GM19099 (cell line): ENCODE data around the gene REEP3.

ENCODE experiments used
- POLR2A ChIP-seq: IDR thresholded peaks from 3 replicates; pipeline ENCODE4 v1.6.1; 2011; ENCODE audit warnings: low read depth; ENCODE audit not compliant: insufficient read length; ENCODE audit errors: extremely low read depth

REEP3 gene

DNA sequence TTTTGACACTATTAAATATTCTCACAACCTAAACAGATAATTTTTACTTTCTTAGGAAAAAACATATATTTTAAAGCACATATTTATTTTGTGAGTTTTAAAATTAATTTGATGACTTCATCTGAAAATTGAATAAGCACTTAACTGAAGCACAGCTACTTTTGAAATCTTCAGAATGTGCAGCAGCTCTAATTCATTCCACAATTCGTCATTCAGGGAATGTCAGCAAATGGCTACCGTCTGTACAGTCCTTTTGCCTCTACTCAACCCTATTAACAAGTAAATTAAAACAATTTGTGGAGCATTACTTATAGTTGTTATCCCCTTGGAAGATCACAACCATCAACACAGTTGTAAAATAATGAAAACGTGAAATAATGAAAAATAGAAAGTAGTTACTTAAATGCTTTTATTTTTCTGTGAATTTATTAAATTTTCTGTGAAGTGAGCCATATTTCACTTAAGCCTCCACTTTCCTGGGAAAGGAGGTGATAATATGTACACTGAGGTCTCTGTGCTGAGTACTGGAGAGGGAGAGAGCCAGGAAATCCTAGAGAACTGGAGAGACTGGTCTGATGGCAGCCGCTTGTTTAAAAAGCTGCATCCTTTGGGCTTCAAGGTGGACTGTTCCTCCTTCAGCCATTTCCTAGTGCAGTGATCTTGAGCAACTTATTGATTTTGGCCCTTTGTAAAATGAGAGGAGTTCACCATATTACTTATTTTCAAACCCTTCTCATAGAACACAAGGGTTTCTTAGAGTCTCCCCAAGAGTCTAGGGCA, 70.6 kb downstream of the REEP3 start:
- TF ChIP-seq POLR2A, result no peak

DNA sequence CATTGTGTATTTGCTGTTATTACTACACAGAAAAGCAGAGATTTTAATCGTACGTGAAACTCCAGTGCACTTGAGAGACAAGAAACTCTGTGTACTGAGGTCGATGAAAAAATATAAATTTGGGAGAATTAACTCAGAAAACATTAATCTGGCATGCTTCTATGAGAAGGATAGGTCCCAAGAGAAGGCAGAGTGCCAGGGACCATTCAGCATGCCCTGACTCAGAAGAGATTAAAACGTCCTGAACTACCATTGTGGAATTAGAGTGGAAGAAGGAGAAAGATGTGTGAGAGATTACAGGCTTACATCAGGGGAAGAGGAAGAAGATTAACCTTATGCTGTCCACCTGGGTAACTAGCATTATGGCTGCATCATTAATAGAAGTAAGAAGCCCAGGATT, 72.4 kb downstream of the REEP3 start:
- TF ChIP-seq POLR2A, result no peak

DNA sequence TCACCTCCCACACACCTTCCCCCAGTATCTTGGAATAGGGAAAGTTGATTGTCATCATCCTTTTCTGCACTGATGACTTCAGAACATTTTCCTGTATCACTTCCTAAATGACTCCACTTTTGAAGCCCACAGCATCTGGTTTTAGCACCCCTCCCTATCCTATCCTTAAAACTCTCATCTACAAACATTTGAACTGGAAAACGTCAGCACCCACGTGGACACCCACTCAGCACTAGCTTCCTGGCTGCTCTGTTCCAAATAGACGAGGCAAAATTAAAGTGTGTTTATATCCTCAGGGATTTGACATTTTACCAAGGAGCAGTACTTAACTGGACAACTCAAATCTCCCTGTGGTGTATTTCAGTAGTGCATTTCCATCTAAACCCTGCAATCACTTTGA, 73.9 kb downstream of the REEP3 start:
- no peak for TF ChIP-seq POLR2A

DNA sequence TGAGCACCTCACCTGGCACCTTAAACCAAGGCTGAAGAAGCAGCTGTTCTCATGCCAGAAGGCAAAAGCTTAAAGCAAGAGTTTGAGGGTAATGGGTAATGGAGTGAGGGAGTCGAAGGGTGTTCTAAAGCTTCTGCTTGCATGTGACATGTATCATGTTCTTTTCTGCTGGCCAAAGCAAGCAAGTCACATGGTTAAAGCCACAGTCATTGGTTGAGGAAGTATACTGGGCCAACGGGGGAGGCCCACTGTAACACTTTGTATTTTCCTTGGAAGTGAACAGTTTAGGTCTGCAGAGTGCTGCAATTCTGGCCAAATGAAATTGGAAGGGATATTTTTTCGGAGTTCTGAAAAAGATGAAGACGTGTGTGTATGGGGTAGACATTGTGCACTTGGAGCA, 75.7 kb downstream of the REEP3 start:
- TF ChIP-seq POLR2A, result no peak

DNA sequence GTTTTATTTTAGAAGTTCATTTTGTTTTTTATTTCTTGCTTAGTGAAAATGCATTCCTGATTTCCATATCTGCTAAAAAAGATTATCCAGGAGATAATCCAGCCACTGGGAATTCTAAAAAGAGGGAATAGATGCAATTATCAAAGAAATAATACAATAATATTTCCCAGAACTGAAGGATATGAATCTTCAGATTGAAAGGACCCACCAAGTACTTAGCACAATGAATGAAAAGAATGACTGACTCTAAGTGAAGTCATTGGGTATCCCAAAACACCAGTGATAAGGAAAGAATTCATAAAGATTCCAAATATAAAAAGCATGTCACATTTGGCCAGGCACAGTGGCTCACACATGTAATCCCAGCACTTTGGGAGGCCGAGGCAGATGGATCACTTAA, 79.3 kb downstream of the REEP3 start:
- no peak for TF ChIP-seq POLR2A

DNA sequence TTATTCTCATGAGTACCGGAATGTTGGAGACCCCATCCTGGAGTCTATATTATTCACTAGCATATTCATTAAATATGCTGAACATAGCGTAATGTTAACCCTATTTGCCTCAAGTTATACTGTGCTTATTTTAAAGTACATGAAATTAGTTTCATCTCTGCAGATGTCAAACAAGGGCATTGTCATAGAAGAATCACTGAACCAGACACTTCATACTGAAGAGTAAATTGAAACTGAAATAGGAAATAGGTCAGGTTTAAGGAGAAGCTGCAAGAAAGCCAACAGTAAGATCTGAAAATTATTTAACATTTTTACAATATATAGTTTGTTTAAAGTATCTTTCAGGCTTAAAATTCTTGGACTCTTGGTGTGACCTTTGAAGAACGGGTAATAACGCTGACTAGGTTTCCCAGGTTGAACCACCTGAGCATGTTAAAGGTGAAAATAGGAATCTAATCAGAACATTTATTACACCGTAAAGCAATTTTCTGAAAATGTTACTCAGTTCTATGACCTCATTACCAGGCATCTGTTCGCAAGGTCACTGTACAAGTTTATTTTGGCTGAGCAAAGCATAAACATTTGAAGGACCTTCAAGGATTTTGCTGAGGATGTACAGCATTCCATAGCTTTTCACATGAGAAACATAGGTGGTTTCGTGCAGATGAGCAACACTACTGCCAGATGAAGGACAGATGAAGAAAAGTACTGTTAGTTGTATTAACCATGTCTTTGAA, 82.7 kb downstream of the REEP3 start:
- TF ChIP-seq POLR2A, result no peak

DNA sequence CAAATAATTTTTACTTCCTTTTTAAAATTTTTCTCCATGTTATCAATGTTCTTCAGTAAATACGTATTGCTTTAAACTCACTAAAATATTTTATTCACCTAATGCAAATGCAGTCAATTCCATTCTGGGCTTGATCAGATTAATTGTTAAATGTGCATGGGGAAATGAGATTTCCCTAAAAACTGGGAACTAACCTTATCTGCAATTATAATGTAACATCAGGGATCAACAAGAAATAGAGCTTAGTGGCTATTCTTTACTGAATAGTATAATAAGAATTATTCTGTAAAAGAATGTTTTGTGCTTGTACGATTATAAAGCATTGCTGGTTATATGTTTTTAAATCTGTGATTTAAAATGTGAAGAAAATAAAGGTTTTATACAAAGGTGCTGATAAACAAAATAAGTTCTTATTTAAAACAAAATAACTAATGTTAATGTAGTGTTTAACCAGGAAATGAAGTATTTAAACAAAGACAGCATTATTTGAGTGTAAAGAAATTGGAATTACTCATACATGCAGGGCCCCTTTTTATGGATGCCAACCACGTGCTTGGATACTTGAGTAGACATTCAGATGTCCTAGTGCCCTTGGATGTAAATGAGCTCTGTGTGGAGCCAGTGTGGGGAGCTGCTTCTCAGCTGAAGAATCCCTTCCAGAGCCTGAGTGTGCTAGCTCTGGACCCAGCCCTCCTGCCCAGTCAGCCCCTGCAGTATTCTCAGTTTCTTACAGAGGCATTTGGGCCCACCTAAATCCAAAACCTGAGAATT, 84.2 kb downstream of the REEP3 start:
- no peak for TF ChIP-seq POLR2A

DNA sequence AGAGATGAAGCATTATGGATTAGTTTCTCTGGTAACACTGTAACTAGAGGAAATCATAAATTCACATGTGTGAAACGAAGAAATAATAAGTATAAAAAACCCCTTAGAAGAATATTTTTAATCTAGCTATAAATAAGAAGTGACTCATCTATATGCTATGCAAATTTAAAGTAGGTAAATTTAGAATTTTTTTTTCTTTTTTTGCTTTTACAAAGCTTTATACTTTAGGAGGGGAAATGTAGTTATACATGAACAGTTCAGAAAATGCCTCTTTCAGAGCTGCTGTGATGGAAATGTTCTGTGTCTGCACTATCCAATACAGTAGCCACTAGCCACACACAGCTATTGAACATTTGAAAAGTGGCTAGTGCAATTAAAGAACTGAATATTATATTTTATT, 87.3 kb downstream of the REEP3 start:
- no peak for TF ChIP-seq POLR2A

DNA sequence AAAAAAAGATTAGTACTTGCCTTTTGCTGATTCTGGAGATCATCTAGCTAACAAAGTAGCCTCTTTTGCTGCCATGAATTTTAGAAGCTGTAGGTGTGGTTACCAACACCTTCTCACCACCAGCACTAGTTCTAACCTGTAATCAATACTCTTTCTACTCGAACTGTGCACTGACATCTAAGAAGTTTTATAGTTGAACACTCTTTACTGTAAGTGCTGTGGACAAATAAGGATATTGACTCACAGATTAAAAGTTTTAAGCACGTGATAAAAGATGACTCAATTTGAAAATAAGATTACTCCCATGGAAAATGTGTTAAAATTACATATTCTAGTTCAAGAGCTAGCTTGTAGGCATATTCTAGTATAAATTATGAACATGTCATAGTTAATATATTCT, 89.9 kb downstream of the REEP3 start:
- TF ChIP-seq POLR2A, result no peak

DNA sequence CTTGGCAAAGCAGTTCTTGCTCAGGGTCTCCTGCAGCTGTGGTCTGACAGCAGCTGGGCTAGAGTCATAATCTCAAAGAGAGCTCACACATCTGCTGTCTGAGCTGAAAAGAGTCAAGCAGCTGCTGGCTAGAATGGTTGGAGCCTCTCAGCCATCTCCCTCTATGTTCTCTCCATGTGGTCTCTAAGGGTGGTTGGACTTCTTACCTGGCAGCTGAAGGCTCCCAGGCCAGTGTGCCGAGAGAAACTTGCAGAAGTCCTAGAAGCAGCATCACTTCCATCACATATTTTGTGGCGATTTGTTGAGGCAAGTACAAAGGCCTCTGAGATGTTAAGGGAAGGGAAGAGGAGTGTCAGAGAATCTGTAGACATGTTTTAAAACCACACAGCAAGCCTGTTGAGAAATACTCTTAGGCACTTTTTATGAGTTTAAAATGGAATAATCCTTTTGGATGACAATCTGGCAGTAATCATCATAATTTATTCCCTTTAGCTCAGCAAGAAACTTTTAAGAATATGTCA, 93.2 kb downstream of the REEP3 start:
- no peak for TF ChIP-seq POLR2A

DNA sequence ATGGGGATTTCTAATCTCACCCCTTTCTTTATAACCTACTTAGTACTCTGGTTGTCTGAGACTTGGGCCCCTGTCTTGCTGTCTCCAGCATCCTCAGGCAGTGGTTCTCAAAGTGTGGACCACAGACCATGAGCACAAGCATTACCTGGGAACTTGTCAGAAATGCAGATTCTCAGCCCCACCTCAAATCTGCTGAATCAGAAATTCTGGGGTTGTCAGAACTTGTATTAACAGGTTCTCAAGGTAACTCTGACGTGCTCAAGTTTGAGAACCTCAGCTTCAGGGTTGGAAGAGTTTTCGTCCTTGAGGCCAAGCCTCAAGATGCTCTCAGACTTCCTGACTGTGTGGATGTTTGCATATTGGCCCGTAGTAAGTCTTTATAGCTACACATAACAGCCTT, 97.4 kb downstream of the REEP3 start:
- no peak for TF ChIP-seq POLR2A

DNA sequence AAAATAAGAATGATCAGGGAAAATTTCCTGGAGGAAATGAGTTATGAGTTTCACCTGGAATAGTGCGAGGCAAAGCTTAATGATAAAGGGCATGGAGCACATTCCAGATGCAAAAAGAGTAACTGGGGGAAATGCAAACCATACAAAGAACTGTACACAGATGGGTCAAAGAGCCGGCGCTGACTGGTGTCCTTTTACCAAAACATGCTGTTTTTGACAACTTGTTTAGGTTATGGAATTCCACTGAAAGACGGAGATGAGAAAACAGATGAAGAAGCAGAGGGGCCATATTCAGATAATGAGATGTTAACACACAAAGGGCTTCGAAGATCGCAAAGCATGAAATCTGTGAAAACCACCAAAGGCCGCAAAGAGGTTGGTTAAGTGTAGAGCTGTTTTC, 98.2 kb downstream of the REEP3 start:
- no peak for TF ChIP-seq POLR2A

DNA sequence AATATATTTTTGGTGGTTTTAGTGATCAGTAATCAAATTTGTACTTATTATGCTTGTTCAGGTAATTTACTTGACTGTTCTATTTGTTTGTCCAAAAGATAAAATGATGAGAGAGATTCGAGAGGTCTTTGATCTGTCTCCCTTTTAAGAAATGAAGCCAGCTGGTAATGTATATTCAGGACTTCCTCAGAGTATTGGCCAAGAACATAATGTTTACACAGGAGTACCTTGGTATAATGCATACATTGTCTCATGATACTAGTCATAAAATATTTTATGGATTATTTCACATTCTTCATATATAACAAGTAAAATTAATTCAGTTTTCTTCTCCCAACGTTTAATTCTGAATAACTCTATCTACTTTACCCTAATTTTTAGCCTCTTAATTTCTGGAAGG, 100.9 kb downstream of the REEP3 start:
- no peak for TF ChIP-seq POLR2A

DNA sequence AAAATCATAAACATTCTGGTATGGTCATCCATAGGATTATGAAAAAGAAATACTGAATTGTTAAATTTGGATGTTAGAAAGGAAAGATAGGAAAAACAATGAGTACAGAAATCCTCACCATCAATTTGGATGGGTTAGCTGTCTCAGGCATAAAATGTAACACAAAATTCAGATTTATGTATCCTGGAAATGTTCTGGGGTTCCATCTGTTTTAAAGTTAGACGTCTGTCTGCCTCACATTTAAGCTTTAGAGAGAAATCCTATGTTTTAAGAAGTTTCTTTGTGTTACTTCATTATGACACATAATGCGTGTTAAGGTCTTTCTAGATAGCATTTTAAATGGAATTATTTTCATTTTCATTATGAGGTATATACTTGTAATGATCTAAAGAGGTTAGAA, 103.5 kb downstream of the REEP3 start:
- no peak for TF ChIP-seq POLR2A

DNA sequence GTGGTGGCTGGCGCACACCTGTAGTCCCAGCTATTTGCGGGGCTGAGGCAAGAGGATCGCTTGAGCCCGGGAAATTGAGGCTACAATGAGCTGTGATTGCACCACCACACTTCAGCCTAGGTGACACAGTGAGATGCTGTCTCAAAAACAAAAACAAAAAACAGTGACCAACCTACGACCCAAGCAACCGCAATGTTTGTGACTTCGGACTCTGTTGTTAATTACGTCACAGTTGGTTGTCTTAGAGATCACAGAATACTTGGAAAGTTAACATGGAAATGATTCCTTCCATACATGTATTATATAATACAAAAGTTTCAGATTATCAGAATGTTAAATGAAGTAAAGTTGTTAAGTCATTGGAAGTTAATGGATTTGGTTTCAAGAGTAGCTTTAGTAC, 106.2 kb downstream of the REEP3 start:
- TF ChIP-seq POLR2A, result no peak
